GM06990 (cell line): ENCODE results near the gene CFTR.

Experiments used
- DNase-seq: peaks from one replicate; pipeline ENCODE4 v3.0.0-alpha.2; 2011; ENCODE audit not compliant: insufficient read length; ENCODE audit errors: extremely low read depth
- H3K27me3 ChIP-seq: replicated peaks from 2 replicates; pipeline ENCODE4 v1.6.0; 2011; ENCODE audit warnings: low read length; ENCODE audit not compliant: control insufficient read depth, insufficient read depth
- H3K36me3 ChIP-seq: 2 replicates; pipeline ENCODE4 v1.5.1; 2011; ENCODE audit warnings: low read length; ENCODE audit not compliant: control insufficient read depth, insufficient read depth
- H3K4me3 ChIP-seq: replicated peaks from 2 replicates; pipeline ENCODE4 v1.5.1; 2011; ENCODE audit warnings: low read depth, mild to moderate bottlenecking, control low read depth, low read length
- TF ChIP-seq, protein P1 (sequence below): IDR thresholded peaks from 2 replicates; pipeline ENCODE4 v1.5.1; 2011; ENCODE audit warnings: low read length, control low read depth, mild to moderate bottlenecking, inconsistent platforms; ENCODE audit not compliant: insufficient read depth, poor library complexity, severe bottlenecking

Gene CFTR

DNA sequence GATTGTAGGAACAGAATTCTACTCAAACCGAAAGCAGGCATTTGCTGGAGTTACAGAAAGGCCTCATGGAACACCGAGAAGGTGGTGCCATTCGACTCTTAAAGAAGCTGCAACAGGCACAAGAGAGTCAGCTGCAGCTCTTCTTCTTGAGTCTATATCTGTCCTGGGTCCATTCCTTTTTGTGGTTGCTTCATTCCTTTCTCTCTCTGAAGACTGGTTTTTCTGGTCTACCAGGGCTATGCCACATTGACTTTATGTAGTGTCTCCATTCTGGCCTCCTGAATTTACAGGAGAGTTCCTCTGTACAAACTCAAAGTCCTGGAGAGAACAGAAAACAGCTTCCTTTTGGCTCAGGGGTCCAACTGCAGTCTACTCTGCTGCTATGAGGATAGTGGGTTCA is 132.8 kb downstream of the CFTR start:
- Histone ChIP-seq H3K27me3 (no peaks in the 10 kb centered on the region), H3K4me3 (no peak overlapping the region), H3K36me3 (no peaks in the 10 kb centered on the region)
- DNase-seq, result no peak
- TF ChIP-seq, protein P1, sequence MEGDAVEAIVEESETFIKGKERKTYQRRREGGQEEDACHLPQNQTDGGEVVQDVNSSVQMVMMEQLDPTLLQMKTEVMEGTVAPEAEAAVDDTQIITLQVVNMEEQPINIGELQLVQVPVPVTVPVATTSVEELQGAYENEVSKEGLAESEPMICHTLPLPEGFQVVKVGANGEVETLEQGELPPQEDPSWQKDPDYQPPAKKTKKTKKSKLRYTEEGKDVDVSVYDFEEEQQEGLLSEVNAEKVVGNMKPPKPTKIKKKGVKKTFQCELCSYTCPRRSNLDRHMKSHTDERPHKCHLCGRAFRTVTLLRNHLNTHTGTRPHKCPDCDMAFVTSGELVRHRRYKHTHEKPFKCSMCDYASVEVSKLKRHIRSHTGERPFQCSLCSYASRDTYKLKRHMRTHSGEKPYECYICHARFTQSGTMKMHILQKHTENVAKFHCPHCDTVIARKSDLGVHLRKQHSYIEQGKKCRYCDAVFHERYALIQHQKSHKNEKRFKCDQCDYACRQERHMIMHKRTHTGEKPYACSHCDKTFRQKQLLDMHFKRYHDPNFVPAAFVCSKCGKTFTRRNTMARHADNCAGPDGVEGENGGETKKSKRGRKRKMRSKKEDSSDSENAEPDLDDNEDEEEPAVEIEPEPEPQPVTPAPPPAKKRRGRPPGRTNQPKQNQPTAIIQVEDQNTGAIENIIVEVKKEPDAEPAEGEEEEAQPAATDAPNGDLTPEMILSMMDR, result no peak

DNA sequence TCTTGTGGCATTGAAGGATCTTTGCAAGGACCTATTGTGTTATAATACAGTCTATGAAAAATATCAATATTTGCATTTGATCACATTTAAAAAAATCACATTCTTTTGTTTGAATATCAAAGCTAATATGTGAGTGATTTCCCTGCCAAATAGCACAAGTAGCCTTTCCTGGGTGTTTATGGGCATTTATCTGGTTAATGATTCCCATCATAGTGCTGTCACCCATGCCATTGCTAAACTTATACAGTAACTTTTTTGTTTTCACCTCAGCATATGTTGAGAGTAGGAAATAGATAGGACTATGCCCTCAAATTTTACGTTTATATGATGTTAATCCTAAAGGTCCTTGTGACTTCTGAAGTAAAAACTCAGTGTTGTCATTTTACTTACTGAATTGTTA is 136.9 kb downstream of the CFTR start:
- Histone ChIP-seq H3K27me3 (no peaks in the 10 kb centered on the region), H3K4me3 (no peak overlapping the region), H3K36me3 (no peaks in the 10 kb centered on the region)
- TF ChIP-seq, protein P1, result no peak
- DNase-seq, result no peak

DNA sequence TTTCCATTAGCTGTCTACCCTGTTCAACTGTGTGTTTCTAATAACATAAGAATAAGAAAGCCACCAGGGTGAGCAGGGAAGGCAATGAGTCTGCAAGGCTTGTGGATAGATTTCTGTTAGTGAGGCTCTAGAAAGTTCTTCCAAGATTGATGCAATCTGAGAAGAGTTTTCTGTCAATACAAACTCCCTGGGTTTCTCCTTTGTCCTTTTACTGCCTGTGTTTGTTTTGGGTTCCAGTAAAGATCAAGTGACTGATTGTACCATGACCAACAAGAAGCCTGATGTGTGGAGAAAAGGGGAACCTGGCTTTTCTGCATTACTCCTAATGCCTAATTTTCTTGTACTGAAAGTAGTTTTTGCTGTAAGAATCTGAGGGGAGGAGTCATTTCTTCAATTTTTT is 139.9 kb downstream of the CFTR start:
- Histone ChIP-seq H3K36me3 (no peaks in the 10 kb centered on the region), H3K4me3 (no peak overlapping the region), H3K27me3 (no peaks in the 10 kb centered on the region; the same call in 1 of the 2 replicates)
- TF ChIP-seq, protein P1, result no peak
- DNase-seq, result no peak

DNA sequence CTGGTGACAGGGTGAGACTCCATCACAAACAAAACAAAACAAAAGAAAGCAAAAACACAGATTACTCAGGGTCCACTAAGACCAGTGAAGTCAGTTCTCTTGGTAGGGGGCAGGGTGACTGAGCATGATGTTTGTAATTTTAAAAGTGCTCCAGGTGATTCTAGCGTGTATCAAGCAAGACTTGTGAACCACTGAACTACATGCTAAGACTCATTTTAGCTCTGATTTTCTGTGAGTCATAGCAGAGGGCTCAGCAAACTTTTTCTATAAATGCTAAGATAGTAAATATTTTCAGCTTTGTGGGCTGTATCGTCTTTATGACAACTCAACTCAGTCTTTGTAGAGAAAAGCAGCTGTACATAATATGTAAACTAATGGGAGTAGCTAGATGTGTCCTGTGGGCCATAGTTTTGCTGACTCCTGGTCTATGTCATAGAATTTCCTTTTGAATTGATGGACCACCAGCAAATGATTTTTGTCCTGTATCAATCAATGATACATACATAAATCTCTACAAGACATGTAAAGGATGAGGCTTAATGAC is 141.3 kb downstream of the CFTR start:
- no peak overlapping the region for H3K4me3 ChIP-seq
- TF ChIP-seq, protein P1, result no peak
- H3K27me3 ChIP-seq, result no peaks in the 10 kb centered on the region; the same call in 1 of the 2 replicates
- no peak for DNase-seq
- H3K36me3 ChIP-seq, result no peaks in the 10 kb centered on the region

DNA sequence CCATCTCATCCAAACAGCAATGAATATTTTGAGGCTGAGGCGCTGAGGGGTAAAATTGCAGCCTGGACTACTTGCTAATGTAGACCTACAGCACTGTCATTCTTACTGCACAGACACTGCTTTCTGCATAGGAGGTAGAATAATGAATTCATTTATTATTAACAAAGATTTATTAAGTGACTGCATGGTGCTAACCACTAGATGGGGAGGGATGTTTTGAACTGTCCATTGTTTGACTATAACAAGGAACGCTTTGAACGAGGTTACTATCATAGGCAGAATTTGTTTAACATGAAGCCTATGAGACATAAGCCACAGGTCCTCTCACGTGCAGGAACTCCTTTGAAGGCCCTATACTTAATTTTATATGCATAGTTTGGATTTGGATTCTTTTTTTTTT is 143.8 kb downstream of the CFTR start:
- H3K27me3 ChIP-seq, result no peaks in the 10 kb centered on the region; the same call in 1 of the 2 replicates
- TF ChIP-seq, protein P1, result no peak
- no peaks in the 10 kb centered on the region for H3K36me3 ChIP-seq
- no peak overlapping the region for H3K4me3 ChIP-seq
- DNase-seq, result no peak

DNA sequence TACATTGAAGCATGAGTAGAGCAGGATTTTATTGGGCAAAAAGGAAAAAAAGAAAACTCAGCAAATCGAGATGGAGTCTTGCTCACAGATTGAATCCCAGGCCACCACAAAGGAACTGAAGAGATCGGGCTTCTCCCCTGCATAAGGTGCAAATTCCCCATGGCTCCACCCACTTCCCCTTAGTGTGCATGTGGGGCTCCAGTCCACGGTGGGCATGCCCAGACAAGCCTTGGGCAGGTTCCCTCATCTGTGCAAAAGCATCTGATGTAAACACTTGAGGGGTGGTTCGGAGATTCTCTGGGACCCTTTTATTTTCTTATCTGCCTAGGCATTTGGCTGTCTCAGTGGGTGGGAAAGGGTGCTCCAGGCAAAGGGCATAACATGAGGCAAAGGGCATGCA is 150.7 kb downstream of the CFTR start:
- DNase-seq, result peak; percentile 13
- H3K27me3 ChIP-seq, result no peaks in the 10 kb centered on the region
- no peak overlapping the region for H3K4me3 ChIP-seq
- H3K36me3 ChIP-seq, result no peaks in the 10 kb centered on the region
- TF ChIP-seq, protein P1, result no peak
